Smooth muscle cell of the brain vasculature (primary cell): ENCODE data around the gene TEKT3.

Experiments
- DNase-seq: peaks from one replicate; pipeline ENCODE4 v3.0.0-alpha.2; 2012; ENCODE audit warnings: low read depth, low spot score

TEKT3 gene

DNA sequence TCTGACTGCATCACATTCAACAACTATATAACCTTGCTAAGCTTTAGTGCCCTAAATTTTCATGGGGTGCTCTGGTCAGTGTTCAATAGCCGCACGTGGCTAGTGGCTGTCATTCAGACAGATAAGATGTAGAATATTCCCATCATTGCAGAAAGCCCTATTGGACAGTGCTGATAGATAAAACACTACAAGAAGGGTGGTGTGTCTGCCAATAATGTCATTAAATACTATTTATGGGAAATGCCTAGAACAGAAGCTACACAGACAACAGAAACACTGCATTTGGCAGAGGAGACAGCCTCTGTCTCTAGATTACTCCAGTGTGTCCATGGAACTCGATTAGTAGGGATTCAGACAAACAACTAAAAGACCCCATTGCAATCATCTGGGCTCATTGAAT is 47.8 kb downstream of the TEKT3 start:
- DNase-seq: no peak

DNA sequence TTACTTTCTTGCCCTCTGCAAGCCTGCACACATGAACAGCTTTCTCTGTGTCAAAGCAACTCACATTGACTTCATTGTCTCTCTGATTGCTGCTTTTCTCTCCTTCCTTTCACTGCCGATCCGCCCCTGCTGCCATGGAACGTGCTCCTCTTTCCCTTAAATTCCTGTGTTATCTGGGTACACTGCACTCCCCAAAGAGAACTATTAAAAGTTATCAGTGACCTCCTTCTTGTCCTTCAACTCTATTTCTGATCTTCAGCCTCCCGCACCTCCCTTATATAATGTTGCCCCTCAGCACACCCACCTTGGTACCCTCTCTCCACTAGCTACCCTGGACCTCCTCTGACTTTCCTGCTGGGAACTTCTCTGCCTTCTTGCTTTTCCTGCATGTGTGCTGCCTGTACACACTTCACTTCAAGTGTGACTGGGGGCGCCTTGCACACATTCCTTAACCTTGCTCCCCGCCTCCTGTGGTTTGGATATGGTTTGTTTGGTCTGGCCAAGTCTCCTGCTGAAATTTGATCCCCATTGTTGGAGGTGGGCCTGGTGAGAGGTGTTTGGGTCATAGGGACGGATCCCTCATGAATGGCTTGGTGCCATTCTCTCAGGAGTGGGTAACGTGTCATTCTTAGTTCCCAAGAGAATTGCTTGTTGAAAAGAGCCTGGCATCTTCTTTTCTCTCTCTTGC is 49.6 kb downstream of the TEKT3 start:
- no peak for DNase-seq

DNA sequence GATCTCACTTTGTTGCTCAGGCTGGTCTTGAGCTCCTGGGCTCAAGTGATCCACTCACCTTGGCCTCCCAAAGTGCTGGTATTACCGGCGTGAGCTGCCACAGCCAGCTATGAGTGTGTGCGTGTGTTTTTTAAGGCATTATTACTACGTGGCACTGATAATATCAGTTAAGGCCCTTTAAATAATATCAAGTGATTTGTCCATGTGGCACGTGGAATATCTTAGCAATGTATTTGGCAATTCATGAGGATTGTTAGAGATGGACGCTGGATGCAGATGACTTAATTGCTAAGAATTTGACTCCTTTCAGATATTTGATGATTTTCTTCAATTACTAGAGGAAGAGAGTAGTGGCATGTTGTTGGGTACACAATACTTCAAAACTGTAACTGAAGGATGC is 50.8 kb downstream of the TEKT3 start:
- DNase-seq: no peak

DNA sequence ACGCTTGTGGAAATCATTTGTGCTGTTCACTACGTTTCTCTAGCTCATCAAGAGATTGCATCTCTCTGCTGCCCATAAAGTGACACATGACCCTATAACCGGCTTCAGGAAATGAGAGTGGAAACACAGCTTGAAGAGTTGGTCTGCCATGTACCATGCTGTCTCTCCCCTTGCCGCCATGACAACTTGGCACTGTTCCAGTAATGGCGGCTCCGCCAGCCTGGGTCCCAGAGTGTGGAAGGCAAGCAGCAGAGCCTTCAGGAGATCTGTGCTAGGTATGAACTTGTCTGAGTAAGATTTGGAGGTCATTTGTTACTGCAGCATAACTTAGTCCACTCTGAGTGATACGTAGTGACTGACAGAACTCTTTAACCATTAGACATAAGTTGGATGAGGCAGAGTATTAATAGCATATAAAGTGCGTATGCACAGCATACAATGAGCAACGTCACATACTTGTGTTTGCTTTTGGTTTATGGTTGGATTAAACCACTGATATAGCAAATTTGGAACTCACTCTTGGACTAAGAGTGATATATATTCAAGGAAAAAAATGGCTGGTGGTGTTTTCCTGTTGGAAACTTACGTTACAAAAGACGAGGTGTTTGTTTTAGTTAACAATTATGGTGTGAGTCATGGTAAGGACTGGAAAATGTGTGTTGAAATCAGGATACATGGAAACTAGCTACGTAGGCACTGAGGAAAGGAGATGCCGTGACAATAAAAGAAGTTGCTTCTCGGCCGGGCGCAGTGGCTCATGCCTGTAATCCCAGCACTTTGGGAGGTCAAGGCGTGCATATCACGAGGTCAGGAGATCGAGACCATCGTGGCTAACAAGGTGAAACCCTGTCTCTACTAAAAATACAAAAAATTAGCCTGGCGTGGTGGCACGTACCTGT is 51.9 kb downstream of the TEKT3 start:
- no peak for DNase-seq

DNA sequence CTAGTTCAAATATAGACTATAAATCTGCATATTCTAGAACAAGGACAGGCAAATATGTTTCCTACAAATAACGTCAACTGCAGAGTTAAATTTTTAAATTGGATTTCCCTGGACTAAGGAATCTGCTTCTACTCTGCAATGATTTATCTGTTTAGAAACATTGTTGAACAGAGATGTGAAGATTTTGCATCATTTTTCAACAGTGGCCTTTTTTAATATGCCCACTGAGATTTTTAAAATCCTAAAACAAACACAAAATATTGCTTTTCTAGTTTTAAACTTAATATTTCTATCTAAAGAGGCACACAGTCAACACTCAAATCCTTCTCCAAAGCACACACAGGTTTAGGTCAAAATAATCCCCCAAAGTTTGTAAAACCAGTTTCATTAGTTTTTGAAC is 52.5 kb downstream of the TEKT3 start:
- no peak for DNase-seq

DNA sequence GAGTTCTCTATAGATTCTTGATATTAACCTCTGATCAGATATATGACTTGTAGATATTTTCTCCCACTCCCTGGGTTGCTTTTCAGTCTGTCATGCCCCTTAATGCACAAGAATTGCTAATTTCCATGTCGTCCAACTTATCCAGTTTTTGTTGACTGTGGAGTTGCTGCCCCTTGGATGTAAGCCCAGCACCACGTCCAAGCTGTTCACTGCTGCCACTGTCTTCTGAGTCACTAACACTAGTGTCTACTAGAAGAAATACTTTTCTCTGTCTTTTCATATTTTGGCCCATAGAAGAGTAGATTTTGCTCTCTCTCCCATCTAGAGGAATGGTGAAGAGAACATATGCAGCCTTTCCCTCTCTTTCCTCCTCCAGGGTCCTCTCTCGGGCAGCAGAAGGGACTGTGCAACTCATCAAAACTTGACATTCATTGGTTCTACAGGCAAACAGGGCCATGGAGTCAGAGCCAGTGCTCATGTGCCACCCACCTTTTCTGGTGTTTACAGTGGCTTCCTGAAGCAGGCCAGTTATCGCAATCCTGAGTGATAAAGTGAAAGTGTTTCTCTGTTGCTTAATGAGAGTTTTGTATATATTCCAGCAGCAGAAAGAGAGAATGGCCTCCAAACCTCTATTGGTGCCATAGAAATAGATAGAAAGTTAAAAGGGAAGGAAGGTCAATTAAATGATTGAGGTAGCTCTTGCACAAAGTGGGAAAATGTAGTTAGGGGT is 53.7 kb downstream of the TEKT3 start:
- DNase-seq: no peak

DNA sequence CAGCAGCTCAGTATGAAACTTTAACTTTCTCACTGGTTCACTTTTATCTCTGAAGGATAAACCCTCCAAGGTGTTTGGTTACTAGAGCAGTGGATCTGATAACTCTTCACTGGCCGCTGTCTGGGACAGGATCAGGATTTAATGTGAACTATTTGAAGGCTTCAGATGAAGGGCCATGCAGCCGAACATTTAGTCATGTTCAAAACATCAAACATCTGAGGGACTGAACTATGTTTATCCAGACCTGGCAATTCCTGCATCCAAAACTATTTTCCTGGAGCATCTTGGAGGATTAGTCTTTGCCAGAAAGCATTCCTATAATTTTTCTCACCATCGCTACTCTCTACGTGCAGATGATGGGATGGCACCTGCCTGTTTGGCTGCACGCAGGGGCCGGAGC is 55.9 kb downstream of the TEKT3 start:
- DNase-seq: no peak

DNA sequence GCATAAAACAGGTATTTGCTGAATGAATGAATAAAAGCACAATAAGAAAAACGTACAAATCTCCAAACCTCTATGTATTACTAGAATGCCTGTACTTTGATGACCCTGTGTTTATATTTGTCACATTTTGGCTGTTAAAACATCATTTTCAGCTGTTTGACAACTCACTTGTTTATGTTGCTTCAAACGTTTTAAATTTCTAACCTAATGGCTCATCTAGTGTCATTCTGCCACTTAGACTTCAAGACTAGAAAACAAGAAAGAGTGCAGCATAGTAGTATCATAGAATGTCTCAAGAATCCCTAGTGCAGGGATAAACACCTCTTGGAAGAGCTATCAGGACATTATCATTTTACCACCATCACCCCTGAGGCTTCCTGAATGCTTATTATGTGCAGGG is 56.9 kb downstream of the TEKT3 start:
- DNase-seq: no peak

DNA sequence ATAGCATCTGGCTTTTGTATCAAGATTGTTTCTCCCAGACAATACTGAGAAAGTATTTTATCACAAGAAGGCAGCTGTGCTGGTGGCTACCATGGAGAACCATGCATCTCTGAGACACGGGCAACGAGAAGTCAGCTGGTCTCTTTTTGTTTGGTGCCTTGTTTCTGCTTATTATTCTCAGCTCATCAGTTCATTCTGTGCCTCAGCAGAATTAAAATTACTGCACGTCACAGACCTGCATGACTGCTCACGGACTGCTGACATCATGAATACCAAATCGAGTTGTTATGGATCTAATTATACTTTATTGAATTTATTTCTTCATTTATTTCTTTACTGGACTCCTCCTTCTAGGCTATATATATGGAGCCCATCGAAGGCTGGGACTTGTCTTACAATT is 57.3 kb downstream of the TEKT3 start:
- no peak for DNase-seq

DNA sequence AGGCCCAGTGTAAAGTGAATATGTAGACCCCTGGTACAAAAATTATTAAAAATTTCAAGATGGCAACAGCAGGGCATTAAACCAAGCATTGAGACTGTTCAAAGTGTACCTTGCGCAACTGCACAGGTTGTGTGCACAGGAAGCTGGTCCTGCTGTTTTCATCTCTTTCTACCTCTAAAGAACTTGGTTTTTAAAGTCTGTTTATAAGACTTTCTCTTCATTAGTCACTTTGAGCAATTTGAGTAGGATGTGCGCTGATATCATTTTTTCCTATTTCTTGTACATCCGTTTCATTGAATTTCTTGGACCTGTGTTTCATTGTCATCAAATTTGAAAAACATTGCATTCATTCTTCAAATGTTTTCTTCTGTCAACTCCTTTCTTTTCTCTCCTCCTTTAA is 59.5 kb downstream of the TEKT3 start:
- no peak for DNase-seq

DNA sequence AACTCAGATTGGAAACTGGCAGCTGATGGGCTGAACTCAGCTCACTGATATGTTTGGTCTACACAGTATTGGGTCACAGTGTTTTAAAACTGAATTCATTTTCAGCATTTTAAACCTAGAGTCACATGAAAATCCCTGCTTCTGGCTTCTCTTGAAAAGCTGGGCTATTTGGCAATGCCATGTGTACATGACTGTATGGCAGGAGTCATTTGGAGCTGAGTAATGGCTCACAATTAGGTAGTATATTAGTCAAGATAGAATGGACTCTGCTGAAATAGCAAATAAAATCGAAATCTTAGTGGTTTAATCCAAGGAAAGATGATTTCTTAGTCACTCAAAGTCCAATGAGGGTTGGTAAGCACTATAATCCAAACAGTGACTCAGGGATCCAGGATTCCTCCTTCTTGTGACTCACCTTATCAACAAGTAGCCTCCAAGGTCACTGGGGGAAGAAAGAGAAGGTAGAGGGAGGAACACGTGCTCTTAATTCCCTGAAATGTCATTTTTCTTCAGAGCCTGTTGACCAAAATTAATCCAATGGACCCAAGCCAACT is 62.4 kb downstream of the TEKT3 start:
- no peak for DNase-seq

DNA sequence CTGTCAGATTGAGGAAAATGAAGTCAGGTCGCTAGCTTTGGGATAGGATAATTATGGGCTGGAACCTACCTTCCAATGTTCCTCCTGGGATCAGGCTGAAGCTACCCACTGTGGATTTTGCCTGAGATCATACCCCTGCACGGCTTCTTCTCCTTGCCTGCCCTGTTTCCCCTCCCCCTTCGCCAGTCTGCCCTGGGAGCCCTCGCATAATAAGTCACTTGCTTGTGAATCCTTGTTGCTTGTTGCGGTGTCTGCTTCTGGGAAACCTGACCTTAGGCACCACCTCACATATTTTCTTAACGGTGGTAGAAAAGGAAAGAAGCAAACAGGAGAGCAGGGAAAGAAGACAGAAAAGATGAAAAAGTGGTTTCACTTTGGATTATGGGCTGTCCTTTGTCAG is 63.0 kb downstream of the TEKT3 start:
- no peak for DNase-seq

DNA sequence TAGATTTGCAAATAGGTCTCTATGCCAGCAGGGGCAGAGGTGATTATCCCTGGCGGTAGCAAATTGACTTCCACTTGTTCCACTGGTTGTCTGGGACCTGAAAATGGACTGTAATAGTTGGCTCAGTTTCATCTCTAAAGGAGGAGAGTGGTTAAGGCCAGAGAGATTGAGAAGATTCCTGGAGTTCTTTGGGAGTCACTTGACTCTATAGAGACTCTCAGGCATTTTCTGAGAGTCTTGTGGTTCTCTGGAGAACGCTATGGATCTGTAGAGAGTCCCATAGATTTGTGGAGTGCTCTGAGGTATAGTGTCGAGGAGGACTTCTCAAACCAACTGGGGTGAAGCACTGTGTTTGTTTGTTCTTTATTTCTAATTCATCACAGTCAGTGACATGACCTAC is 67.4 kb downstream of the TEKT3 start:
- no peak for DNase-seq

DNA sequence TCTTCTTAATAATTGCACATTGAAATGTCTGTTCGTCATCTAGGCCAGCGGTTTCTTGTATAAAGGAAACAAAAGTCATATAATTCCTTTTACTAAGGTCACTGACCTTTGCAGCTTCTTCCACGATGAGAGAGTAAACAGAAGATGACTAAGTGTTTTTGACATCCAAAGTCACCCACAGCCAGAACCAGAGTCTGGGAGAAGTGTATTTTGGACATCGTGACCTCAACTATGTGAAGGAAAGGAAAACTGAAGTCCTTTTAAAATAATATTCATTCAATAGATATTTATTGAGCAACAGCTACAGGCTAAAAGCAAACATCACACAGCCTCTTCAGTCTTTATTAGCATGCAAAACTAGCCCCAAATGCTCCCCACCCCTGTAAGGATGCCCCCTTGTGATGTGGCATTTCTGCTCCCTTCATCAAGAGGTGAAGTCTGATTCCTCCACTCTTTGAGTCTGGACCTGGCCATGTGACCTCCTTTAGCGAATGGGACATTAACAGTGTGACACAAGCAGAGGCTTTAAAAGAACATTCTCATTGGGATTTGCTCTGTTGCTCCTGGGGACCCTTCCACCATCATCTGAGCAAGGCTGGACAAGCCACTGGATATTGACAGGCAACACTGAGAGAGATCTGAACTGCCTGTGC is 68.1 kb downstream of the TEKT3 start:
- DNase-seq: peak; percentile 84

DNA sequence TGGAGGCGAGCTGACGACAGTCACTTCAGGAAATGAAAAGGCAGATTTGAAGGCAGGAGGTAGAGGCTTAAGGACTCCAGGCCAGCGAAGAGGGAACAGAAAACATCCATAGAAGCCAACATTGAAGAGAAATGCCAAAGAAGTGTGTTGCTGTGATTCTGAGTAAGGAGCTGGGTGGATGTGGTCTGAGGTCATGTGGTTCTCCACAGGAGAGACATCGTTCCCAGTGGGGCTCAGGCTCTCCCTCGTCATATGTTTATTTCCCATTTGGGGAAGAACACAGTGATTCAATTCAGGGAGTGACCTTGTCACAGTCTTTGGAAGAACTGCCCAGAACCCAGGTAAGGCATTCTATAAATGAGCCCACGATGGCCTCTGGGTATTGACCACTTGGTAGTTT is 69.7 kb downstream of the TEKT3 start:
- no peak for DNase-seq

DNA sequence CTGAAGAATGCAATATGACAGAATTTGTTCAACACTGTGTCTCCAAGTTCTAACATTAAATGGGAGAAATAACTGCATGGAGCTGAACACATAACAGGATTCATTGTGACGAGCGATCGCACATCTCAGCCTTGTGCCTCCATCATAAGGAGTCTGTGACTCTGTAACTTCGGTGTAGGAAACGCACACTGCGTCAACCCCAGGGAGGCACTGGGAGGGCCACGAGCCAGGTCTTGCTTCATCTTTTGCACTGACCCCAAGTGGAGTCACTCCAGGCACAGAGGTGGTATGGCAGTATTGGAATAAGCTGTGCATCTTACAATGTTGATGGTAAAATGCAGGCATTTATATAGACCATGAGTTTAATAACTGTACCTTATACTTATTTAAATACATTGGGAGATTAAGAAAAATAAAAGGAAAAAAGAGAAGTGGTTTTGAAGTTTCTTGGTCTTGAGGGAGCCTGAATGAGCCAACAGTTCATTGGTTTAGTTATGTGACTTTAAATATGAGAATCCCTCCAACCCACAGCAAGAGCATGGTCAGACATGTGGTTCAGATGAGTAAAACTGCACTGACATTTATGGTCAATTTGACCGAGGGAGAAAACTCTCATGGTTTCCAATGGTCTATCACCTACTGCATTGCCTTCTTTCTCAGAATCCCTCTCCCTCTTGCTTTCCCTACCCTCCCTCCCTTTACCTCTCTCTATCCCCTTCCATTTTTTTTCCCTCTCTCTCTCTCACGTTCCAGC is 70.6 kb downstream of the TEKT3 start:
- no peak for DNase-seq

DNA sequence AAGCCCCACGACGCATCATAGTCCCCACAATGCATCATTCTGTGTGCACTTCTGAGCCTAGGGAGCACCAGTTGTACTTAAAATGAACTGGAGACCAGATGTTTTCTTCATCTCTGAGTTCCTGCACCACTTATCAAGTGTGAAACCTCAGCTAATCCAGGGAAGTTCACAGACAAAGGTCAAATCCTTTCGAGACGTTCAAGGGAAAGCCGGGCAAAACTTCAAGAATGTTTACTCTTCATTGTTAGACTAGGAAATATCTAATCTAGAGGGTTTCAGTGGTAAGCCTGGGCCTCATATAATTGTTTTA is 71.7 kb downstream of the TEKT3 start:
- DNase-seq: no peak

DNA sequence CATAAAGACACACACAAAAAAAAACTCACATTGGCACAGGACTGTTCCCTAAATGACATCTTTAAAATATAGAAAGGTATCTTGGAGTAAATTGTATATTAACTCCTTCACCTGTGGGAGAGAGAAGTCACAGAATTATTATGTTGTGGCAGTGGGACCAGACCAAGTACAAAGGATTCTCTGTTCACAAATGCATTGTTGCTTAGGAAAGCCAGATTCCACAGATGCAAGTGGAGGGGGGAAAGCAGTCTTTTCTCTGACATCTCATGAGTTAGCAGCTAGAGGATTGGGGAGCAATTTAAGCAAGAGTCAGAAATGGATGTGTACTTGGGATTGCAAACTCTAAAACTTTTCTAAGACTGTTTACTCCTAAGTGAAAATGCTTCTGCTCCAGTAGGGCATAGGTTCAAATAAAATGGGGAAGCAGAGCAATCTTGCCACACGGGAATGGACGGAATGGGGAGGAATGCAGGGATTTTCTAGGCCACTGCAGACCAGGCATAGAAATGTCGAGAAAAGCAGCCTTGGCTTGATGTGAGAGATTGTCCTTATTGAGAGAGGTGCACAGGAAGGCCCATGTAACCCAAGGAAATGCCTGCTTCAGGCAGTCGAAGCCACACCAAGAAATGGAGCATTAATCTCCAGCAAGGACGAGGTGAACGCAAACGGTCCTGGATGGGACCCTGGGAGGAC is 72.2 kb downstream of the TEKT3 start:
- DNase-seq: no peak

DNA sequence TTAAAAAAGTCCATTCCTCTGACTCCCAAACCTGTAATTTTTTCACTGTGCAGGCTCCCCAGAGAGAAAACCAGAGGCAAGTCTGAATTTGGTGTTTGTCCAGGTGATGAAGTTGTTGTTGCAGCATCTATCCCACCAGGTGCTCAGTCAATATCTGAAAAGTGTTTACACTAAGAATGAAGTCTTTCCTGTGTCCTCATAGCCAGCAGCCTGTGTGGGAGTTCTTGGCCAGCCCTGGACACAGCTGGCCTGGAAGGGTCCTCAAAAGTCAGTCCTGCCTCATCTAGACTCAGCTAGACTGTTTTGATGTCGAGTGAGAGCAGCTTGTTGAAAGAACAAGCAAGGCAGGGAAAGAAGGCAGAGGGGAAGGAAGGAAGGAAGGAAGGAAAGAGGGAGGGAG is 72.9 kb downstream of the TEKT3 start:
- no peak for DNase-seq

DNA sequence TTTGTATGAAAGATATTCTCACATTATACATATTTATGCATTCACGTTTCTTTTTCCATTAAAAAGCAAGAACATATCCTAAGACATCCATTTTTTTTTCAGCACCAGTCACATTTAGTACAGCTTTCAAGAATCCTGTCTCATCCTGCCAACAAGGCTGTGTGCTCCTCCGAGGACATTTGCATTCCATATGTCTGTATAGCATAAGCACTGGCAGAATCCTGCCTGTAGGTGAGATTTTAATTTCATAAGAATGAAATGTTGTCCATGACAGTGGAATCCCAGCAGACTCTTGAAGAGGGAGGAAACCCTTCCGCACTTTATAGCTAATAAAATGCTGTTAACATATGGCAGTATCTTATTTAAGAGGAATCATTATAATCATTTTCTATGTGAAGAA is 73.4 kb downstream of the TEKT3 start:
- DNase-seq: no peak
